AG09319 (cell line): Measurements from ENCODE around the gene DAB2.

Experiments
- DNase-seq: peaks from one replicate; pipeline ENCODE4 v3.0.0-alpha.2; 2010; ENCODE audit warnings: low read depth; ENCODE audit errors: extremely low read depth
- TF ChIP-seq, protein P1 (sequence below): IDR thresholded peaks from 2 replicates; pipeline ENCODE4 v1.5.1; 2011; ENCODE audit warnings: low read depth, mild to moderate bottlenecking, inconsistent platforms, low read length, moderate library complexity

Gene DAB2

DNA sequence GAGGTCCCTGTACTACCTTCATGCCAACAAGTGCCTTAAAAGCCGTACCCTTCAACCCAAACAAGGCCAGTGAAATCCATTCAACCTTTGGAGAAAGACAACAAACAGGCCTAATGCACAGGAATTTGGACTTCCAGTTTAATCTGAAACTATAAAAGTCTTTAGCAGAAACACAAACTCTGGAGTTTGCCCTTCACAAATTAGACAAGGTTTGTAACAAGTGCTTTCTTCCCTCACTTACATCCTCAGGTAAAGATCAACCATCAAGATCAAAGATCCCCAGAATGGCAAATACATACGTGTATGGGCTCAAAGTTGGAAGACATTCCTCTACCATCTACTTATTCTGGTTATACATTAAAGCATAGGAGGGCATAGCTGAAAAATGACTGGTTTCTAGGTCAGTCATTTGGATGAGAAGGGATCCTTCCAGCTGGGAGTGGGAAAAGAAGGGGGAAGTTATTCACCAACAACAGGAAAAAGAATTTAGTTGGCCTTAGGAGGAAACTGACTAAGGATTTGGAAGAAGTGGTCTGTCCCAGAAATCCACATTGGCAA is 2.0 kb downstream of the DAB2 start:
- DNase-seq, result no peak
- TF ChIP-seq, protein P1, sequence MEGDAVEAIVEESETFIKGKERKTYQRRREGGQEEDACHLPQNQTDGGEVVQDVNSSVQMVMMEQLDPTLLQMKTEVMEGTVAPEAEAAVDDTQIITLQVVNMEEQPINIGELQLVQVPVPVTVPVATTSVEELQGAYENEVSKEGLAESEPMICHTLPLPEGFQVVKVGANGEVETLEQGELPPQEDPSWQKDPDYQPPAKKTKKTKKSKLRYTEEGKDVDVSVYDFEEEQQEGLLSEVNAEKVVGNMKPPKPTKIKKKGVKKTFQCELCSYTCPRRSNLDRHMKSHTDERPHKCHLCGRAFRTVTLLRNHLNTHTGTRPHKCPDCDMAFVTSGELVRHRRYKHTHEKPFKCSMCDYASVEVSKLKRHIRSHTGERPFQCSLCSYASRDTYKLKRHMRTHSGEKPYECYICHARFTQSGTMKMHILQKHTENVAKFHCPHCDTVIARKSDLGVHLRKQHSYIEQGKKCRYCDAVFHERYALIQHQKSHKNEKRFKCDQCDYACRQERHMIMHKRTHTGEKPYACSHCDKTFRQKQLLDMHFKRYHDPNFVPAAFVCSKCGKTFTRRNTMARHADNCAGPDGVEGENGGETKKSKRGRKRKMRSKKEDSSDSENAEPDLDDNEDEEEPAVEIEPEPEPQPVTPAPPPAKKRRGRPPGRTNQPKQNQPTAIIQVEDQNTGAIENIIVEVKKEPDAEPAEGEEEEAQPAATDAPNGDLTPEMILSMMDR, result no peak

DNA sequence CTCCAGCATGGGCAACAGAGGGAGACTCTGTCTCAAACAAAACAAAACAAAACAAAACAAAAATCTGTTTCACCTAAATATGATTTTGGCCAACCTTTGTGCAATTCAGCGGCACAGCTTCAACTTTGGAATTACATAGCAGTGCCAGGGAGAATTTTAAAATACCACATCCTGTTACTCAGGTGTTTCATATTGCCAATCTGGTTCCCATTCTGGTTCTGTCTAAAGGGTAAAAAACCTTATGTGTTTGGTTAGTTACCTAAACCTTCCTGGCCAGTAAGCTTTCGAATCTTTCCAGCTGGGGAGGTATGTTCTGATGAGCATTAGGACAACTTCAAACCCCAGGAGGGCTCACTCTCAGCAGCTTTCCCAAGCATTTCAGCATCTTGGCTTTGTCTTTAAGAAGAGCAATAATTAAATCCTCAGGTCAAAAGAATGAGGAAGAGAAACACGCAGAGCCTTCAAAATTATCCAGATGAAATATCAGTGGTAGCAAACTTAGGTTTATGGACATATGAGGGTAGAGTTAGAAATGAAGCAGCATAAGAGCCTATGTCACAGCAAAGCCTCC is 2.7 kb downstream of the DAB2 start:
- TF ChIP-seq, protein P1, result no peak
- no peak for DNase-seq

DNA sequence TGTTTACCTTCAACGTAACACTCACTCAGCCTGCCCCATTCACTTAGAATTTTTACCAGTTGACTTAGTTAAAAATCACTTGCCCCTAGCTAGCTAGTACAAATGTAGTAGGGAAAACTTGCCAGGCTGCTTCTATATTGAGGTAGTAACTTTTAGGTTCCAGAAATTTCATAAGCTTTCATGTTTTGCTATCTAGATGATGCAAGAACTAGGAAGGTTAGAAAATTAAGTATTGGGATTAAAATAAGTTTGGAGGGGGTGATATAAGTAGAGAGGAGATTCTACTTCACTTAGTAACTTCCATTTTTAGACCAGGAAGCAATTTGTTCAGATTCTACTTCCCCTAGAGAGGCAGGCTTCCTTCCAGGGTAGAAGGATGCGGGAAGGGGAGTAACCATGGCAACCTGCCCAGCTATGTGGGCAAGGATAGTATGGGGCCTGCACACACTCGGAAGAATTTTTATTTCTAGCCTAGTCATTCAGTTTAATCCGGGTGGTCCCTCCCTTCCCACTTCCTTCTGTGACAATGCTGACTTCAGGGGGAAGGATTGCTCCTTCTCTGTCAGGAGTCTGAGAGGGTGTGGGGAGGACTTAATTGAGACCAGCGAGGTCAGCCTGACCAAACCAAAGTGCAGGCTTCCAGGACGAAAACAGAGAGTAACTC is 4.2 kb downstream of the DAB2 start:
- DNase-seq, result peak; percentile 65
- TF ChIP-seq, protein P1, result no peak

DNA sequence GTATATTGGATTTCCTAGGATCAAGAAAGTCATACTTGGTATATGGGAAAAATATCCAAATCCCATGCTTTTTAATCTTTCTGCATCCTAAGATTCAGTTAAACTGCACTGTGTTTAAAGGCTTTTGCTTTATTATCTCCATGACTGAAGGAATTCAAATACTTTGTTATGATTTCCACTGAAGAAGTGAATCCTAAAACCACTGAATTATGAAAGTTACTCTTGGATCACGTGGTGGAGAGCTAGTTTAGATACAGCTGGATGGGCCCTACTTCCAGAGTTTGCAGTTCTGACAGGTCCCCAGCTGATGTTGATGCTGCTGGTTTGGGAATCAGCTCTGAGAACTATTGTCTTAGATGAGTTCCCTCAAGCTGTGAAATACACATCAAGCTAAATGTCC is 5.0 kb downstream of the DAB2 start:
- DNase-seq, result no peak
- TF ChIP-seq, protein P1, result no peak

DNA sequence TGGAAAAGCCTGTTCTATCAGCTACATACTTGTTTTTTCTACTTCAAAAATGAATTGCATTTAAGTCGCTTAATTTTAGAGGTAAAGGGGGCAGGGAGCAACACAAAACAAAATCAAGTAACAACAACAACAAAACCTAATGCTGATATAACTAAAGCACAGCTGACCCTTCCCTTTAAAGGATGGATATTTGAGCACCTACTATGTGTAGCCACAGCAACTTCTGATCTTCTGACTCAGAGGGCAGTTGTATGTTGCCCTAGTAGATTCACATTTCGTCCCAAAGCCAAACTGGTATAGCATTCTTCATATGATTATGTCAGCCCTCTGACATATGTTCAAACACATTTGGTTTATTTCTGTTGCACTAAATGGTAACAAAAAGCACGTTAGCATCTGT is 6.8 kb downstream of the DAB2 start:
- no peak for DNase-seq
- TF ChIP-seq, protein P1, result no peak

DNA sequence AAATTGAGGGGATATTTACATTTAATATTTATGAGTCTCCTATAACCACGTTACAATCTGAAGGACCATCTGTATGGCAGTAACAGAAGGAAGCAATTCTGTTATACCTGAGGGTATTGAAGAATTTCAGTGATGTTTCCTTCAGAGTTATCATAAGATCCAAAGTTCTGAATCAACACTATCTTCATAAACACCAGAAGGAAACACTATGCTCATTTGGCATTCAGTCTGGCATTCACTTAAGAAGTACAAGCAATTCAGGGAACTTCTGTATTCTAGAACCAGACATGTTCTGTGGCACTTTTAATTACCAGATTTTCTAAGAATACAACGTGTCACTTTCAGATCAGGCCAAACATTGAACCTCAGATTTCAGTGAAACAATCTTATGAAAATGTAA is 9.6 kb downstream of the DAB2 start:
- DNase-seq, result no peak
- TF ChIP-seq, protein P1, result no peak

DNA sequence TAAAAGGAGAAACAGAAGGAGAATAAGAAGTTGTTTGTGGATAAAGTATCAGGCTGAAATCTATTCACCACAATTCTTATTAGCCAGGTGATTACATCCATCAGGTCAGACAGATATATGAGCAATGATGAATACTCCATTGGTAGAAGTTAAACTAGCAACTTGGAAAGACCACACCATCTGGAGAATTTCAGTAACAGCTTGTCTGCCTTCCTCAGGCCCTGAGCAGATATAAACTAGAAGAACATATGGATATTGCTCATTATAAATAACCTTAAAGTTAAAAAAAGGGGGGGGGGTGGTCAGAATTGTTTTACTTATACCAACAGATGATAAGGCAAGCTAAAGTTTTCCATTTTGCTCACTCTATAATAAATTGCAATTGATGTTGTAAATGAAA is 10.4 kb downstream of the DAB2 start:
- TF ChIP-seq, protein P1, result no peak
- no peak for DNase-seq
